GM10248 (cell line): ENCODE data around the gene MORN1.

Experiments used
- CTCF ChIA-PET: fragments of 300-600 bp; sonication (Branson Sonifier 250); formaldehyde crosslinking; extraction: SDS; loops from one replicate; lab custom pipeline; 2021; ENCODE audit warnings: antibody characterized with exemption; lab: Yijun Ruan, JAX
- POLR2A ChIA-PET: fragments of 350-650 bp; sonication (Branson Sonifier 250); formaldehyde crosslinking; extraction: SDS; loops from one replicate; lab custom pipeline; 2020; ENCODE audit warnings: antibody characterized with exemption; lab: Yijun Ruan, JAX
- DNase-seq: peaks from one replicate; pipeline ENCODE4 v3.0.0; 2012; ENCODE audit errors: extremely low spot score
- CTCF ChIP-seq: IDR thresholded peaks from 2 replicates; pipeline ENCODE4 v1.5.1; 2012; ENCODE audit warnings: mild to moderate bottlenecking, low read depth; ENCODE audit errors: extremely low read depth, missing control alignments, control extremely low read depth

MORN1 gene

GRCh38 chr1:2398871-2399270, 7.5 kb upstream of the MORN1 start:
- TF ChIP-seq CTCF: no peak

GRCh38 chr1:2397007-2397679, 5.8 kb upstream of the MORN1 start:
- ChIA-PET POLR2A (no interaction called here), CTCF (interaction anchor here (1.5 to 2.3 kb wide), 4 partner anchors 10 to 202 kb away, joined by 4 to 7 read pairs (median 6); partner anchors contain the start of gene FAAP20)
- no peak for DNase-seq
- TF ChIP-seq CTCF: no peak

More at GRCh38 chr1:2398871-2399270, 7.5 kb upstream of the MORN1 start:
- CTCF ChIA-PET: no interaction called here
- no peak for DNase-seq
- POLR2A ChIA-PET: interaction anchor here (0.6 kb wide), 1 partner anchor 714 kb away, joined by 3 read pairs; no protein-coding TSS in a partner anchor

GRCh38 chr1:2396476-2396875, 5.1 kb upstream of the MORN1 start:
- TF ChIP-seq CTCF: no peak
- no peak for DNase-seq
- ChIA-PET POLR2A (no interaction called here), CTCF (interaction anchor here (0.9 to 2.3 kb wide), 5 partner anchors 11 to 201 kb away, joined by 3 to 7 read pairs (median 5); partner anchors contain the start of gene FAAP20)

- CTCF ChIA-PET: interaction anchor here (0.9 to 2.1 kb wide), 3 partner anchors 11 to 15 kb away, joined by 3 to 7 read pairs (median 4); no protein-coding TSS in a partner anchor
- DNase-seq: no peak
- TF ChIP-seq CTCF: no peak
- POLR2A ChIA-PET: no interaction called here
Measured at GRCh38 chr1:2396059-2396458, 4.7 kb upstream of the MORN1 start.

GRCh38 chr1:2395245-2395644, 3.9 kb upstream of the MORN1 start:
- DNase-seq: no peak
- ChIA-PET CTCF (interaction anchor here (0.9 to 2.1 kb wide), 4 partner anchors 12 to 199 kb away, joined by 3 to 7 read pairs (median 4); no protein-coding TSS in a partner anchor), POLR2A (no interaction called here)
- no peak for TF ChIP-seq CTCF

- CTCF ChIA-PET: interaction anchor here (1.1 to 1.6 kb wide), 3 partner anchors 12 to 199 kb away, joined by 3 read pairs; no protein-coding TSS in a partner anchor
- POLR2A ChIA-PET: interaction anchor here (0.5 kb wide), 1 partner anchor 486 kb away, joined by 3 read pairs; no protein-coding TSS in a partner anchor
Measured at GRCh38 chr1:2394761-2395160, 3.4 kb upstream of the MORN1 start.

More at GRCh38 chr1:2394761-2395160, 3.4 kb upstream of the MORN1 start:
- DNase-seq: no peak
- no peak for TF ChIP-seq CTCF
